Measurements from ENCODE around the gene OR52R1. TPM values are rescaled to one million over a fixed set of nuclear protein-coding genes. Genes with fewer than 3 reads are reported as not detected.

OR52R1 gene
- total RNA-seq (not detected), polyA plus RNA-seq (not detected)
- long read RNA-seq, donor 1, result 0 reads
- long read RNA-seq, donor 2, result 0 reads

DNA sequence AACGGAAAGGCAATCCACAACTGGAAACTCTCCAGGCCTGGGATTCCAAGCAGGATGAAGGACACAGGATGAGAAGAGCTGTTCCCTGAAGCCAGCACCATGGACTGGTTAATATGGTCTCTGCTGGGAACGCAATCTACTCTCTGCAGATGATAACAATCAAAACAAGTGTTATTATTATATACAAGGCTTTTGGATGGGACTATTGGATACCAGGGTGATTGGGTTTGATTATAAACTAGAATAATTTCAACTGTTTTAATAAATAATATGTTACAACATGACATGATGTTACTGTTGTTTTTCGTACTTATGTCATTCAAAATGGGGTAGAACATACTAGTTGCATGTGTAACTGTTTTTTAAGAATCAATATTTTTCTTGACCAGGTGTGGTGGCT lies at the start of gene OR52R1:
OR52R1 (minus strand) TSS at position 101 of the 400 bp plus-strand sequence; CDS start at position 101, 0 bp downstream.
- no peaks in the 10 kb centered on the region for H3K27me3 ChIP-seq (replicated peaks in 1 of 7)
- H3K9me3 ChIP-seq, result no peaks in the 10 kb centered on the region
- no peak for DNase-seq
- H3K27ac ChIP-seq, result no peak within 1 kb of the TSS
- H3K4me3 ChIP-seq, result no peak within 1 kb of the TSS
- 79 to 86% (median 82%) methylated on average over 3 of the region's 3 CpGs for WGBS, 5 donors
- no peaks in the 10 kb centered on the region for H3K4me1 ChIP-seq
- TF ChIP-seq POLR2A (IDR thresholded peaks at IDR 0.05) (no peak), POLR2AphosphoS5 (IDR thresholded peaks at IDR 0.05) (no peak)
- TF ChIP-seq, protein P1, sequence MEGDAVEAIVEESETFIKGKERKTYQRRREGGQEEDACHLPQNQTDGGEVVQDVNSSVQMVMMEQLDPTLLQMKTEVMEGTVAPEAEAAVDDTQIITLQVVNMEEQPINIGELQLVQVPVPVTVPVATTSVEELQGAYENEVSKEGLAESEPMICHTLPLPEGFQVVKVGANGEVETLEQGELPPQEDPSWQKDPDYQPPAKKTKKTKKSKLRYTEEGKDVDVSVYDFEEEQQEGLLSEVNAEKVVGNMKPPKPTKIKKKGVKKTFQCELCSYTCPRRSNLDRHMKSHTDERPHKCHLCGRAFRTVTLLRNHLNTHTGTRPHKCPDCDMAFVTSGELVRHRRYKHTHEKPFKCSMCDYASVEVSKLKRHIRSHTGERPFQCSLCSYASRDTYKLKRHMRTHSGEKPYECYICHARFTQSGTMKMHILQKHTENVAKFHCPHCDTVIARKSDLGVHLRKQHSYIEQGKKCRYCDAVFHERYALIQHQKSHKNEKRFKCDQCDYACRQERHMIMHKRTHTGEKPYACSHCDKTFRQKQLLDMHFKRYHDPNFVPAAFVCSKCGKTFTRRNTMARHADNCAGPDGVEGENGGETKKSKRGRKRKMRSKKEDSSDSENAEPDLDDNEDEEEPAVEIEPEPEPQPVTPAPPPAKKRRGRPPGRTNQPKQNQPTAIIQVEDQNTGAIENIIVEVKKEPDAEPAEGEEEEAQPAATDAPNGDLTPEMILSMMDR (IDR thresholded peaks at IDR 0.05 in 8 of 11, conservative IDR thresholded peaks at IDR 0.05 in 3 of 11), result no peak
- intact Hi-C loops (cut with DNase I; ENCODE audit: low total_unique reads), result no loop called here
- H3K36me3 ChIP-seq, result no peaks in the 10 kb centered on the region

DNA sequence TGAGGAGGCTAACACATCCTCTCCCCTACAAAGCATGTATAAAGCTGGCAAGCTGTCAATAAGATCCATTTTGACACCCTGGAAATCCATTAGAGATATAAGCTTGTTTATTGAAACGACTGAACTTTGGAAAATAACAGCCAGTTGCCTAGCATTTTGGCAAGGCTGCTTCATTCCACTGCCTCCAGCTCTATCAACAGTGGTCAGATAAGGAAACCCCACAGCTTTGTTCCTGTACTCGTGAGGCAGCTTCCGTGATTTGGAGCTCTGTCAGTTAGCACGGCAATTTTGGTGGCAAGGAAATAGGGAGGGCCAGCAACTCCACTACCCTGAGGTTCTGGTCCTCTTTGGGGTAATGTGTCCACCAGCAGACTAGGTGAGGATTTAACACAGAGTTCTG lies 46.9 kb upstream of the OR52R1 start:
- intact Hi-C loops (cut with DNase I; ENCODE audit: low total_unique reads), result no loop called here
- TF ChIP-seq POLR2A (IDR thresholded peaks at IDR 0.05) (no peak), POLR2AphosphoS5 (IDR thresholded peaks at IDR 0.05) (no peak)
- TF ChIP-seq, protein P1 (IDR thresholded peaks at IDR 0.05 in 8 of 11, conservative IDR thresholded peaks at IDR 0.05 in 3 of 11), result no peak
- Histone ChIP-seq H3K4me3 (no peak overlapping the region), H3K27me3 (replicated peaks in 1 of 7) (peaks cover 0 to 9% (median 0%) of the 10 kb centered on the region in 7 donors), H3K27ac (no peak overlapping the region), H3K9me3 (no peaks in the 10 kb centered on the region), H3K4me1 (no peaks in the 10 kb centered on the region), H3K36me3 (no peaks in the 10 kb centered on the region)
- WGBS, 5 donors, result 12 to 35% (median 30%) methylated on average over 4 of the region's 4 CpGs
- DNase-seq, result no peak

DNA sequence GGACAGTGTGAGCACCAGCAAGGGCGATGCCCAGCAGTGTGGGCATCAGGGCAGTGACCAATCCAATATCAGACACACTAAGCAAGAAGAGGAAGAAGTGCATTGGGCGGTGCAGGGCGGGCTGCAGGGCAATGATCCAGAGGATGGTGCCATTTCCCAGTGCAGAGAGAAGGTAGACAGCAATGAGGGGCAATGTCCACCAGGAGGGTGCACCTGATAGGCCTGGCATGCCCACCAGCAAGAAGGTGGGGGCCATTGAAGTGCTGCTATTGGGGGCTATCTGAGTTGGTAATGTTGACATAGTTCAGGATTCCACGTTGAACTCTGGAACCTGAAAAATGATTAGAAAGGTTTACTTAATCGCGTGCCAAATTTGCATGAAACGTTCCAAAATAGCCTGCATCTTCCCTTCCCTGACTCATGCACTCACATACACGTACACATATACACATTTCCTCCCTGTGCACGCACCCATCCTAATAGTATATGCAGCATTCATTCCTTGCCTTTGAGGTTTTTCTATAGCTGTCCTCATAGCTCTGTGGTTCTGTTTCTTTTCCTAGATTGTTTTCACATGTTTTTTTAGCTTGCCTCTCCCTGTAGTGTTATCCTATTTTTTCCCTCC lies 44.8 kb upstream of the OR52R1 start, which contains the start of gene OR51S1:
OR51S1 (minus strand) TSS at position 301 of the 625 bp plus-strand sequence; CDS start at position 301, 0 bp downstream.
- DNase-seq, result no peak
- Histone ChIP-seq H3K27ac (no peak within 1 kb of the TSS), H3K36me3 (no peaks in the 10 kb centered on the region), H3K27me3 (replicated peaks in 1 of 7) (peaks cover 0 to 9% (median 0%) of the 10 kb centered on the region in 7 donors), H3K4me1 (no peaks in the 10 kb centered on the region), H3K9me3 (no peaks in the 10 kb centered on the region), H3K4me3 (no peak within 1 kb of the TSS)
- 72 to 87% (median 78%) methylated on average over 9 of the region's 9 CpGs for WGBS, 5 donors
- TF ChIP-seq POLR2A (IDR thresholded peaks at IDR 0.05) (no peak), POLR2AphosphoS5 (IDR thresholded peaks at IDR 0.05) (no peak)
- TF ChIP-seq, protein P1 (IDR thresholded peaks at IDR 0.05 in 8 of 11, conservative IDR thresholded peaks at IDR 0.05 in 3 of 11), result no peak
- intact Hi-C loops (cut with DNase I; ENCODE audit: low total_unique reads), result no loop called here

DNA sequence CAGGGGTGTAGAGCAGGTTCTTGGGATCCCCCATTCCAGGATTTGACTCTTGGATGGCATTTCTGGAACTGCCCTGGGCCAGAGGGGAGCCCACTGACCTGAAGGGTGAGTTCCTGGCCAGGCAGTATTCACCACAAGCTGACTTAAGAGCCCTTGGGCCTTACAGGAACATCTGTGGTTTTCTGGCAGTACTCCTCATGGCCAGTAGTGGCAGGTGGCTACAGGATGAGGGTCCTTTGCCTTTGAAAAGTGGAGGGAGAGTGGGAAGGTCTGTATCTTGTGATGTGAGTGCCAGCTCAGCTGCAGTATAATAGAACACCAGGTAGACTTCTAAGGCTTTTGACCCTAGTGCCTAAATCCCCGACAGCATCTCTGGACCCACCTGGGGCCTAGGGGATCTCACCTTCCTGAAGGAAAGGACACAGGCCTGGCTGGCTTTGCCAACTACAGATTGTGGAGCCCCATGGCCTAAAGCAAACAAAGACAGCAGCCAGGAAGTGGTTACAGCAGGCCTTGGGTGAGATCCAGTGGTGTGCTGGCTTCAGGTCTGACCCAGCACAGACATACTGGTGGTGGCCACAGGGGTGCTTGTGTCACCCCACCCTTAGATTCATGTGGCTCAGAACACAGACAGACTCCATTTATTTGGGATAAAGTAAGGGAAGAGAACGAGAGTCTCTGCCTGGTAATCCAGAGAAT lies 35.8 kb upstream of the OR52R1 start:
- TF ChIP-seq, protein P1 (IDR thresholded peaks at IDR 0.05 in 8 of 11, conservative IDR thresholded peaks at IDR 0.05 in 3 of 11), result no peak
- TF ChIP-seq POLR2A (IDR thresholded peaks at IDR 0.05), result no peak
- no peak for TF ChIP-seq POLR2AphosphoS5 (IDR thresholded peaks at IDR 0.05)
- Histone ChIP-seq H3K36me3 (no peaks in the 10 kb centered on the region), H3K27ac (no peak overlapping the region), H3K27me3 (replicated peaks in 1 of 7) (no peaks in the 10 kb centered on the region), H3K4me1 (no peaks in the 10 kb centered on the region), H3K4me3 (no peak overlapping the region), H3K9me3 (peaks cover 0 to 8% (median 0%) of the 10 kb centered on the region in 8 donors)
- intact Hi-C loops (cut with DNase I; ENCODE audit: low total_unique reads), result no loop called here
- DNase-seq, result no peak
- WGBS, 5 donors, result 84 to 96% (median 89%) methylated on average over 2 of the region's 2 CpGs

Measured in spleen (tissue), 13 donors.